Loucy (cell line): ENCODE measurements around the gene GCAT.

ENCODE experiments used
- EZH2phosphoT487 ChIP-seq: fragments of 200-600 bp; IDR thresholded peaks from 2 replicates; pipeline ENCODE4 v1.6.1; 2018; ENCODE audit warnings: antibody characterized with exemption, mild to moderate bottlenecking, moderate library complexity, borderline replicate concordance
- TF ChIP-seq, protein P1 (sequence below): fragments of 200-600 bp; sonication (generic); conservative IDR thresholded peaks from 2 replicates; pipeline ENCODE4 v1.5.1; 2014; ENCODE audit warnings: mild to moderate bottlenecking, antibody characterized with exemption, low read length

DNA sequence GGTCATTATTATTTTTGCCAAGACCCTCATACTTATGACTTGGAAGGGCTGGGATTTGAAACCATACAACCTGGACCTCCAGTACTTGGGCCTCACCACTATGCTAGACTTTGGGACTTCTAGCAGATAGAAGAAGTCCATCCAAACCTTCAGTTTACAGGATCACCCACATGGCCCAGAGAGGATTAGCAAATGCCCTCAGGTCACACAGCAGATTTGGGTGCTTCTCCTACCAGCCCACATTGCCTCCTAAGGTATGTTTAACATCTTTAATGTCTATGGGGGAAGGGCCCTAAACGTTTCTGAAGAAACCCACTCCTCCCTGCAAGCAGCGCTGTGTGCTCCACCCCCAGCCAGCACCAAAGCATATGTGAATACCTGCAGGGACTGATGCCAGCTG, 17.5 kb upstream of the GCAT start:
- TF ChIP-seq, protein P1, sequence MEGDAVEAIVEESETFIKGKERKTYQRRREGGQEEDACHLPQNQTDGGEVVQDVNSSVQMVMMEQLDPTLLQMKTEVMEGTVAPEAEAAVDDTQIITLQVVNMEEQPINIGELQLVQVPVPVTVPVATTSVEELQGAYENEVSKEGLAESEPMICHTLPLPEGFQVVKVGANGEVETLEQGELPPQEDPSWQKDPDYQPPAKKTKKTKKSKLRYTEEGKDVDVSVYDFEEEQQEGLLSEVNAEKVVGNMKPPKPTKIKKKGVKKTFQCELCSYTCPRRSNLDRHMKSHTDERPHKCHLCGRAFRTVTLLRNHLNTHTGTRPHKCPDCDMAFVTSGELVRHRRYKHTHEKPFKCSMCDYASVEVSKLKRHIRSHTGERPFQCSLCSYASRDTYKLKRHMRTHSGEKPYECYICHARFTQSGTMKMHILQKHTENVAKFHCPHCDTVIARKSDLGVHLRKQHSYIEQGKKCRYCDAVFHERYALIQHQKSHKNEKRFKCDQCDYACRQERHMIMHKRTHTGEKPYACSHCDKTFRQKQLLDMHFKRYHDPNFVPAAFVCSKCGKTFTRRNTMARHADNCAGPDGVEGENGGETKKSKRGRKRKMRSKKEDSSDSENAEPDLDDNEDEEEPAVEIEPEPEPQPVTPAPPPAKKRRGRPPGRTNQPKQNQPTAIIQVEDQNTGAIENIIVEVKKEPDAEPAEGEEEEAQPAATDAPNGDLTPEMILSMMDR = no peak
- TF ChIP-seq EZH2phosphoT487 = no peak
